ENCODE data around the gene NALCN. TPM values are rescaled to one million over a fixed set of nuclear protein-coding genes. Genes with fewer than 3 reads are reported as not detected.

Gene NALCN
- total RNA-seq, 1 donor from 2014 or later, result 0.81 TPM

DNA sequence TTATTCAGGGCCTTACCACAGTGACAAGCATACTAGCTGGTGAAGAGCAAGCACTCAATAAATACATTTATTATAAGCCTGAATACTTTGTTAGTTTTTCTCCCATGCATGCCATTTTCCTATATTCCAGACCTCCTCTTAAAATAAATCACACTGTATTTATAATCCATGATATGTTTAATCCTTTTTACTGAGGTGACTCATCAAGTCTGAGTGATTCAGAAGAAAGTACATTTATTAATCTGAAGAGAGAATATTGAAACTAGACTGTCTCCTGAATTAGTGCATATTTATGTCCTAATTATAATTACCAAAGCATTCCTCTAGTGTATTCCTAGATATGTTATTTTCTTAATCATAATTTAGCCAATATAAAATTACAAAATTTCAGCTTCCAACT lies 323.3 kb downstream of the NALCN start:
- Mint-ChIP-seq H3K27ac (ENCODE audit: unreplicated experiment) (no peak overlapping the region), H3K27me3 (ENCODE audit: unreplicated experiment) (peaks cover 2% of the 10 kb centered on the region), H3K4me1 (ENCODE audit: low read depth, unreplicated experiment) (no peaks in the 10 kb centered on the region), H3K36me3 (ENCODE audit: unreplicated experiment) (no peaks in the 10 kb centered on the region), H3K9me3 (ENCODE audit: unreplicated experiment) (peaks cover 1% of the 10 kb centered on the region), H3K4me3 (ENCODE audit: unreplicated experiment) (no peak overlapping the region)
- no peak for DNase-seq
- TF ChIP-seq, protein P1, sequence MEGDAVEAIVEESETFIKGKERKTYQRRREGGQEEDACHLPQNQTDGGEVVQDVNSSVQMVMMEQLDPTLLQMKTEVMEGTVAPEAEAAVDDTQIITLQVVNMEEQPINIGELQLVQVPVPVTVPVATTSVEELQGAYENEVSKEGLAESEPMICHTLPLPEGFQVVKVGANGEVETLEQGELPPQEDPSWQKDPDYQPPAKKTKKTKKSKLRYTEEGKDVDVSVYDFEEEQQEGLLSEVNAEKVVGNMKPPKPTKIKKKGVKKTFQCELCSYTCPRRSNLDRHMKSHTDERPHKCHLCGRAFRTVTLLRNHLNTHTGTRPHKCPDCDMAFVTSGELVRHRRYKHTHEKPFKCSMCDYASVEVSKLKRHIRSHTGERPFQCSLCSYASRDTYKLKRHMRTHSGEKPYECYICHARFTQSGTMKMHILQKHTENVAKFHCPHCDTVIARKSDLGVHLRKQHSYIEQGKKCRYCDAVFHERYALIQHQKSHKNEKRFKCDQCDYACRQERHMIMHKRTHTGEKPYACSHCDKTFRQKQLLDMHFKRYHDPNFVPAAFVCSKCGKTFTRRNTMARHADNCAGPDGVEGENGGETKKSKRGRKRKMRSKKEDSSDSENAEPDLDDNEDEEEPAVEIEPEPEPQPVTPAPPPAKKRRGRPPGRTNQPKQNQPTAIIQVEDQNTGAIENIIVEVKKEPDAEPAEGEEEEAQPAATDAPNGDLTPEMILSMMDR (IDR thresholded peaks at IDR 0.05; ENCODE audit: partially characterized antibody, unreplicated experiment), result no peak

GRCh38 chr13:101090287-101090686 lies 326.0 kb downstream of the NALCN start:
- Mint-ChIP-seq H3K9me3 (ENCODE audit: unreplicated experiment) (no peaks in the 10 kb centered on the region), H3K4me3 (ENCODE audit: unreplicated experiment) (no peak overlapping the region), H3K36me3 (ENCODE audit: unreplicated experiment) (no peaks in the 10 kb centered on the region), H3K27ac (ENCODE audit: unreplicated experiment) (no peak overlapping the region), H3K27me3 (ENCODE audit: unreplicated experiment) (no peaks in the 10 kb centered on the region), H3K4me1 (ENCODE audit: low read depth, unreplicated experiment) (no peaks in the 10 kb centered on the region)
- no peak for DNase-seq
- TF ChIP-seq, protein P1 (IDR thresholded peaks at IDR 0.05; ENCODE audit: partially characterized antibody, unreplicated experiment), result no peak

- H3K27me3 Mint-ChIP-seq (ENCODE audit: unreplicated experiment), result no peaks in the 10 kb centered on the region
Measured at GRCh38 chr13:101085551-101085950, 330.8 kb downstream of the NALCN start.

GRCh38 chr13:101082441-101082840 lies 333.9 kb downstream of the NALCN start:
- peaks cover 2% of the 10 kb centered on the region for H3K27me3 Mint-ChIP-seq (ENCODE audit: unreplicated experiment)
- DNase-seq, result no peak
- peaks cover 7% of the 10 kb centered on the region for H3K36me3 Mint-ChIP-seq (ENCODE audit: unreplicated experiment)
- no peaks in the 10 kb centered on the region for H3K9me3 Mint-ChIP-seq (ENCODE audit: unreplicated experiment)
- no peak overlapping the region for H3K27ac Mint-ChIP-seq (ENCODE audit: unreplicated experiment)
- no peak overlapping the region for H3K4me3 Mint-ChIP-seq (ENCODE audit: unreplicated experiment)
- TF ChIP-seq, protein P1 (IDR thresholded peaks at IDR 0.05; ENCODE audit: partially characterized antibody, unreplicated experiment), result no peak
- no peaks in the 10 kb centered on the region for H3K4me1 Mint-ChIP-seq (ENCODE audit: low read depth, unreplicated experiment)

More at GRCh38 chr13:101085551-101085950, 330.8 kb downstream of the NALCN start:
- no peaks in the 10 kb centered on the region for H3K36me3 Mint-ChIP-seq (ENCODE audit: unreplicated experiment)
- no peak overlapping the region for H3K27ac Mint-ChIP-seq (ENCODE audit: unreplicated experiment)
- H3K9me3 Mint-ChIP-seq (ENCODE audit: unreplicated experiment), result no peaks in the 10 kb centered on the region
- DNase-seq, result no peak
- TF ChIP-seq, protein P1 (IDR thresholded peaks at IDR 0.05; ENCODE audit: partially characterized antibody, unreplicated experiment), result no peak
- H3K4me3 Mint-ChIP-seq (ENCODE audit: unreplicated experiment), result no peak overlapping the region
- H3K4me1 Mint-ChIP-seq (ENCODE audit: low read depth, unreplicated experiment), result no peaks in the 10 kb centered on the region

DNA sequence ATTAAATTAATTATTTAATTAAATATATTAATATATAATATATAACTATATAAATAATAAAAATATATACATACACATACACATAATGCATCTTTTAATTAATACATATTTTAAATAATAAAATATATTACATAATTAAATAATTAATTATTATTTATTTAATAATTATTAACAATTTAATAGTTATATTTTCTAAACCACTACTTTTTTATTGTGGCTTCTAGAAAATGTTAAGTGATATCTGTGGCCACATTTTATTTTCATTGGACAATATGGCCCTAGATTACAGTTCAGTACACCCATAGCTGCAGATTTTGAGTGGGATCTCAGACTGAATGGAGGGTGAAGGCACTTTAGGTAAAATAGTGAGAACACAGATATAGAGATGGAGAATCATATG lies 335.7 kb downstream of the NALCN start:
- peaks cover 14% of the 10 kb centered on the region for H3K36me3 Mint-ChIP-seq (ENCODE audit: unreplicated experiment)
- peaks cover 2% of the 10 kb centered on the region for H3K27me3 Mint-ChIP-seq (ENCODE audit: unreplicated experiment)
- no peaks in the 10 kb centered on the region for H3K9me3 Mint-ChIP-seq (ENCODE audit: unreplicated experiment)
- no peak for DNase-seq
- no peaks in the 10 kb centered on the region for H3K4me1 Mint-ChIP-seq (ENCODE audit: low read depth, unreplicated experiment)
- TF ChIP-seq, protein P1 (IDR thresholded peaks at IDR 0.05; ENCODE audit: partially characterized antibody, unreplicated experiment), result no peak
- no peak overlapping the region for H3K4me3 Mint-ChIP-seq (ENCODE audit: unreplicated experiment)
- no peak overlapping the region for H3K27ac Mint-ChIP-seq (ENCODE audit: unreplicated experiment)

Data from glutamatergic neuron (in vitro differentiated cells).